Measurements from ENCODE around the gene NUDT14.

The NUDT14 gene

DNA sequence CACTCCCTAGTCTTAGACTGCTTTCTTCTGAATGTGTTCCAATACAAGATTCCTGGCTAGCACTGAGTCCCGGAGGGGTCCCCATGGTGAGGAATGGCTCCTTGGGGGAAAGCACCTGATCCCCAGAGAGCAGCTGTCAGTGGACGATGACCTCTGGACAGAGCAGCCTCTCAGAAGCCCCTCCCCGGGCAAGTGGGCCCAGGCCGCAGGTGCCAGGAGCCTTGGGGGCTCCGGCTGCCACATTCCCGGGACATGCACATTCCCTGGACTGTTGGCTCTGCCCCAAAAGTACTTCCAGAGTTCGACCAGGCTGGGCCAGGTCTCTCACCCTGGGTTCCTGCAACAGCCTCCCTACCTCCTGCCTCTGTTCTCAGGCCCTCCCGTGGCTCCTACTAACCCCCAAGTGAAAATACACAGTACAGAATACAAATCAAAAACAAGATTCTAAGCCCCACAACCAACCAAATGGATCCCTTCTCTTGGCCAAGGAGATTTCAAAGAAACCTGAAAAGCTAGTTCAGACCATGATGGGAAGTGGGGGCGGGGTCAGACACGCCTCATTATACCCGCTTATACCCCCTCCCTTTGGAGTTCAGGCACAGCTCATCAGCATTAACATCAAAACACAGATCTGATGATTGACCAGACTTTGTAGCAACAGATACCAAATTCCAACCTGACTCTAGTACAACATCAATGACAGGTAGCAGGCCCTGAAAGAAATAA is 43.9 kb upstream of the NUDT14 start:
- DNase-seq (ENCODE audit: low read depth) = no peak
- no peak overlapping the region for H3K4me3 ChIP-seq (ENCODE audit: low read depth, low read length)
- TF ChIP-seq, protein P1, sequence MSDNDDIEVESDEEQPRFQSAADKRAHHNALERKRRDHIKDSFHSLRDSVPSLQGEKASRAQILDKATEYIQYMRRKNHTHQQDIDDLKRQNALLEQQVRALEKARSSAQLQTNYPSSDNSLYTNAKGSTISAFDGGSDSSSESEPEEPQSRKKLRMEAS (IDR thresholded peaks at IDR 0.05; ENCODE audit: low read depth, low read length) = no peak
- TF ChIP-seq MYC (IDR thresholded peaks at IDR 0.05; ENCODE audit: low read depth, low read length) = no peak
- TF ChIP-seq, protein P2, sequence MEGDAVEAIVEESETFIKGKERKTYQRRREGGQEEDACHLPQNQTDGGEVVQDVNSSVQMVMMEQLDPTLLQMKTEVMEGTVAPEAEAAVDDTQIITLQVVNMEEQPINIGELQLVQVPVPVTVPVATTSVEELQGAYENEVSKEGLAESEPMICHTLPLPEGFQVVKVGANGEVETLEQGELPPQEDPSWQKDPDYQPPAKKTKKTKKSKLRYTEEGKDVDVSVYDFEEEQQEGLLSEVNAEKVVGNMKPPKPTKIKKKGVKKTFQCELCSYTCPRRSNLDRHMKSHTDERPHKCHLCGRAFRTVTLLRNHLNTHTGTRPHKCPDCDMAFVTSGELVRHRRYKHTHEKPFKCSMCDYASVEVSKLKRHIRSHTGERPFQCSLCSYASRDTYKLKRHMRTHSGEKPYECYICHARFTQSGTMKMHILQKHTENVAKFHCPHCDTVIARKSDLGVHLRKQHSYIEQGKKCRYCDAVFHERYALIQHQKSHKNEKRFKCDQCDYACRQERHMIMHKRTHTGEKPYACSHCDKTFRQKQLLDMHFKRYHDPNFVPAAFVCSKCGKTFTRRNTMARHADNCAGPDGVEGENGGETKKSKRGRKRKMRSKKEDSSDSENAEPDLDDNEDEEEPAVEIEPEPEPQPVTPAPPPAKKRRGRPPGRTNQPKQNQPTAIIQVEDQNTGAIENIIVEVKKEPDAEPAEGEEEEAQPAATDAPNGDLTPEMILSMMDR (IDR thresholded peaks at IDR 0.05; ENCODE audit: low read depth, low read length) = no peak
- no peak for TF ChIP-seq POLR2A (IDR thresholded peaks at IDR 0.05; ENCODE audit: extremely low read depth, insufficient read length)

DNA sequence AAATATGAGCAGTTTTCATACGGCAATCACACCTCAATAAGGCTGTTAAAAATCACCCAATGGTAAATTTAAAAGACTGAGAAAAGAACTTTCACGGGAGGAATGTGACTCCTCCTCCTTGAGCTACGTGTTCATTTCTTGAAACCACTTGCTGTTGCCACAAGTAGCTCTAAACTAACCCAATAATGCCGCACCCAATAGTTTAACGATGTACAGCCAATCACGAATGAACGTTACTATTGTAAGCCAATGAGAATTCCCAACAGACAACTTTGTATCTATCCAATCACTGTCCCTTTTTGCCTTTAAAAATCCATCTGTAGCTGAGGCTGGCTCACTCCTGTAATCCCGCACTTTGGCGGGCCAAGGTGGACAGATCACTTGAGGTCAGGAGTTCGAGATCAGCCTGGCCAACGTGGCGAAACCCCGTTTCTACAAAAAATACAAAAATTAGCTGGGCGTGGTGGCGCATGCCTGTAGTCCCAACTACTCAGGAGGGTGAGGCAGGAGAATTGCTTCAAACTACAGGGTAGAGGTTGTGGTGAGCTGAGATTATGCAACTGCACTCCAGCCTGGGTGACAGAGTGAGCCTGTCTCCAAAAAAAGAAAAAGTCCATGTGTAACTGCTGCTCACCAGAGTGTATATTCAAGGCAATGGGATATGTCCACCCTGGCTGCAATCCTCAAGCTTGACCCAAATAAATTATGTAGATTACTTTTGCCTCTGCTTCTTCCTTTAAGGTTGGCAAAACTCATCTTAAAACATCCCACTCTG is 42.8 kb upstream of the NUDT14 start:
- TF ChIP-seq, protein P1 (IDR thresholded peaks at IDR 0.05; ENCODE audit: low read depth, low read length) = no peak
- TF ChIP-seq MYC (IDR thresholded peaks at IDR 0.05; ENCODE audit: low read depth, low read length) (no peak), POLR2A (IDR thresholded peaks at IDR 0.05; ENCODE audit: extremely low read depth, insufficient read length) (no peak)
- TF ChIP-seq, protein P2 (IDR thresholded peaks at IDR 0.05; ENCODE audit: low read depth, low read length) = no peak
- DNase-seq (ENCODE audit: low read depth) = peak; percentile 33
- H3K4me3 ChIP-seq (ENCODE audit: low read depth, low read length) = no peak overlapping the region

DNA sequence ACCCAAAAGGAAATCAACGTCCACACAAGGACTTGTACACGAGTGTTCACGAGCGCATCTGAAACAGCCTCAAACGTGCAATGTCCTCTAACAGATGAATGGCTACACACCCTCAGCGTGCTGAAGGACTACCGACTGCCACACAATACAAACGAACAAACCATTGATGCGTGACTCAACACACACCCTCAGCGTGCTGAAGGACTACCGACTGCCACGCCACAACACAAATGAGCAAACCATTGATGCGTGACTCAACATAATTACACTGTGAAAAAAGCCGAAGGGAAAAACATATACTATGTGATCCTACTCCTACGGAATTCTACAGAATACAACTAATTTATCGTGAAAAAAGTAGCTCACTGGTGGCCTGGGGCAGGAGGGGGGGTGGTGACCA is 42.1 kb upstream of the NUDT14 start:
- TF ChIP-seq POLR2A (IDR thresholded peaks at IDR 0.05; ENCODE audit: extremely low read depth, insufficient read length) (no peak), MYC (IDR thresholded peaks at IDR 0.05; ENCODE audit: low read depth, low read length) (no peak)
- TF ChIP-seq, protein P2 (IDR thresholded peaks at IDR 0.05; ENCODE audit: low read depth, low read length) = no peak
- TF ChIP-seq, protein P1 (IDR thresholded peaks at IDR 0.05; ENCODE audit: low read depth, low read length) = no peak
- no peak overlapping the region for H3K4me3 ChIP-seq (ENCODE audit: low read depth, low read length)
- DNase-seq (ENCODE audit: low read depth) = no peak

DNA sequence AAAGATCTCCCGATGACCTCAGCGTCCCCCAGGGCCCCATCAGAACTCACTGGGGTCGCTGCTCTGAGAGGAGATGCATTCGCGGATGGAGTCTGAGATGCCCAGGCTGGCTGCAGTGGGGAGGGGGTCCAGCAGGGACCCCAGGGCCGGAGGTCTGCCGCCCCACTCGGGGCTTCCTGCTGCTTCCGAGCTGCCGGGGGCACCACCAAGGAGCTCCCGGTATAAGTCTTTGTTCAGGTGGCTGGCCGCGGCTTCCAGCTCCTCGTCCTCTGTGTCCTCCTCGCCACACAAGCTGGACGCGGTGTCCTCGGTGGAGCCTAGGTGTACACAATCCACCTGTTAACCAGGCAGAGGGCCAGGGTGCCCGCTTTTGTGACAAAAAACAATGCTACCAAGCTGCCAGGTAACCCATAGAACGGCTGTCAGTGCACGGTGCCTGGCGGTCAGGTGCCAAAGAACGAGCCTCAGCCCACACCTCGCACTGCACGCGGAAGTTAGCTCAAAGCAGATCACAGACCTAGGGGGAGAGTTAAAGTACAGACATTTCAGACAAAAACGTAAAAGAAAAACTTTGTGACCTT is 40.6 kb upstream of the NUDT14 start:
- no peak overlapping the region for H3K4me3 ChIP-seq (ENCODE audit: low read depth, low read length)
- no peak for DNase-seq (ENCODE audit: low read depth)
- TF ChIP-seq MYC (IDR thresholded peaks at IDR 0.05; ENCODE audit: low read depth, low read length) = no peak
- TF ChIP-seq, protein P2 (IDR thresholded peaks at IDR 0.05; ENCODE audit: low read depth, low read length) = no peak
- TF ChIP-seq, protein P1 (IDR thresholded peaks at IDR 0.05; ENCODE audit: low read depth, low read length) = no peak
- no peak for TF ChIP-seq POLR2A (IDR thresholded peaks at IDR 0.05; ENCODE audit: extremely low read depth, insufficient read length)

DNA sequence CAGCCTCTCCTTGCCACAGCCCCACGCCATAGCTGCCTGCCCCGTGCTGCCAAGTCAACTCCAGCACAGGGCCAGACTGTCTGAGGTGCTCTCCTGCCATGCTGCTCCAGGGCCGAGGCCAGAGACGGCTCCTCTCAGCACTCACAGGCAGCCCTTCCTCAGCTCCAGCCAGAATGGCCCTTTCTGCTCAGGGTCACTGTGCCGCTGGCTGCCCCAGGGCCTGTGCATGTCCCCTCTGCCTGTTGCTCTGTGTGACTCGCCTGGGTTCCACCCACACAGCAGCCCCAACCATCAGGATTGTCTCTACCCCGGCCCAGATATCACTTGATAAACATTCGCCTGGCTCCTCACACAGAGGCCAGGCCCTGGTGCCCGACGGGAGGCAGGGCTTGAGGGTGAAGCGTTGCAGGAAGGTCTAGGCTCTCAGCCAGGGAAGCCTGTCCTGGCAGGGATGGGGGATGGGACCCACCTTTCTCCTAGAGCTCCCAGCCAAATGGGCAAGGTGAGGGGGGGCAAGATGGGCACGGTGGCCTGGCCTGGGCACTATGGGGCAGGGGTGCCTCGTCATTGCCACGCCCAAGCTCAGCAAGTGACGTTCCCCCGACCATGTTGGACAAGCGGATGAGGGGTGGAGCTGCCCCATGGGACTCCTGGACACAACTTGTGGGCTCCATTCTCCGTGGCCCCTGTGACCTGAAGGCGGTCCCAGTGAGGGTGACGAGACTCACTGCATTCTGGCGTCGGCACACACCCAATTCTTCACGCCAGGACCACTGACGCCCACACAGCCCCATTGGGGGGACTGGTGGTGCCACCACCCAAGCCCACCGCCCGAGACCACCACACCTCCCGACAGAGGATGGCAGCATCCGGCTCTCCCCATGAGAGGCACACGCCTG is 39.8 kb upstream of the NUDT14 start:
- TF ChIP-seq, protein P2 (IDR thresholded peaks at IDR 0.05; ENCODE audit: low read depth, low read length) = no peak
- no peak for TF ChIP-seq POLR2A (IDR thresholded peaks at IDR 0.05; ENCODE audit: extremely low read depth, insufficient read length)
- TF ChIP-seq MYC (IDR thresholded peaks at IDR 0.05; ENCODE audit: low read depth, low read length) = no peak
- TF ChIP-seq, protein P1 (IDR thresholded peaks at IDR 0.05; ENCODE audit: low read depth, low read length) = no peak
- no peak for DNase-seq (ENCODE audit: low read depth)
- H3K4me3 ChIP-seq (ENCODE audit: low read depth, low read length) = no peak overlapping the region

All from NB4 (cell line).